ENCODE measurements around the gene SYTL1. TPM values are rescaled to one million over a fixed set of nuclear protein-coding genes. Genes with fewer than 3 reads are reported as not detected.
A peak's percentile ranks its signal among the peaks of the same experiment; 100 is the strongest.

Gene SYTL1
- total and polyA plus RNA-seq, 11 donors = 0.23 to 6.0 (median 0.55) TPM; not detected in 1

DNA sequence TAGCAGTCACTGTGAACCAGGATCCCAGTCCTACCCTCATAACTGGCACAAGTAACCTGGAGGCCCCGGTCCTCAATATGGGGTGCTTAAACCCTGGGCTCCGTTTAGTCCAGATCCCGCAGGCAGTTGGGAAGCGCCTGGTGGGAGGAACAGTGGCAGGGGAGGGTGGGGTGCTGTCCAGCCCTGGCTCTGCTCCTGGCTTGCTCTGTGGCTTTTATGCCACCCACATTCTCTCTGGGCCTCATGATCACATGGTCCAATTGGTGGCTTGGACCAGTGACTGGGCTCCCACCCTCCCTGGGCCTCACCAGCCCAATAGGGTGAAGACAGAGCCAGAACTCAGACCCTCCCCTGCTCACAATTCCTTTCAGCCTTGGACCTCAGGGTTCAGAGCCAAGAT, 38.4 kb downstream of the SYTL1 start:
- Histone ChIP-seq H3K9me3 (no peaks in the 10 kb centered on the region), H3K4me3 (no peak overlapping the region), H3K27me3 (peaks cover 0 to 5% (median 0%) of the 10 kb centered on the region in 9 donors), H3K36me3 (no peaks in the 10 kb centered on the region), H3K27ac (no peak overlapping the region), H3K4me1 (peaks cover 0 to 41% (median 7%) of the 10 kb centered on the region in 12 donors)
- intact Hi-C loops (cut with DNase I) = loop anchor here in 1 of 10 donors (10.0 kb wide), 1 partner anchor 275 kb away; no protein-coding TSS in a partner anchor
- WGBS, 4 donors = 79 to 94% (median 89%) methylated on average over 4 of the region's 4 CpGs
- ATAC-seq (peak in 1 of 4 donors; percentile 8), DNase-seq (no peak)
- TF ChIP-seq, protein P1, sequence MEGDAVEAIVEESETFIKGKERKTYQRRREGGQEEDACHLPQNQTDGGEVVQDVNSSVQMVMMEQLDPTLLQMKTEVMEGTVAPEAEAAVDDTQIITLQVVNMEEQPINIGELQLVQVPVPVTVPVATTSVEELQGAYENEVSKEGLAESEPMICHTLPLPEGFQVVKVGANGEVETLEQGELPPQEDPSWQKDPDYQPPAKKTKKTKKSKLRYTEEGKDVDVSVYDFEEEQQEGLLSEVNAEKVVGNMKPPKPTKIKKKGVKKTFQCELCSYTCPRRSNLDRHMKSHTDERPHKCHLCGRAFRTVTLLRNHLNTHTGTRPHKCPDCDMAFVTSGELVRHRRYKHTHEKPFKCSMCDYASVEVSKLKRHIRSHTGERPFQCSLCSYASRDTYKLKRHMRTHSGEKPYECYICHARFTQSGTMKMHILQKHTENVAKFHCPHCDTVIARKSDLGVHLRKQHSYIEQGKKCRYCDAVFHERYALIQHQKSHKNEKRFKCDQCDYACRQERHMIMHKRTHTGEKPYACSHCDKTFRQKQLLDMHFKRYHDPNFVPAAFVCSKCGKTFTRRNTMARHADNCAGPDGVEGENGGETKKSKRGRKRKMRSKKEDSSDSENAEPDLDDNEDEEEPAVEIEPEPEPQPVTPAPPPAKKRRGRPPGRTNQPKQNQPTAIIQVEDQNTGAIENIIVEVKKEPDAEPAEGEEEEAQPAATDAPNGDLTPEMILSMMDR (IDR thresholded peaks at IDR 0.05) = no peak
- TF ChIP-seq POLR2A (IDR thresholded peaks at IDR 0.05) = no peak

DNA sequence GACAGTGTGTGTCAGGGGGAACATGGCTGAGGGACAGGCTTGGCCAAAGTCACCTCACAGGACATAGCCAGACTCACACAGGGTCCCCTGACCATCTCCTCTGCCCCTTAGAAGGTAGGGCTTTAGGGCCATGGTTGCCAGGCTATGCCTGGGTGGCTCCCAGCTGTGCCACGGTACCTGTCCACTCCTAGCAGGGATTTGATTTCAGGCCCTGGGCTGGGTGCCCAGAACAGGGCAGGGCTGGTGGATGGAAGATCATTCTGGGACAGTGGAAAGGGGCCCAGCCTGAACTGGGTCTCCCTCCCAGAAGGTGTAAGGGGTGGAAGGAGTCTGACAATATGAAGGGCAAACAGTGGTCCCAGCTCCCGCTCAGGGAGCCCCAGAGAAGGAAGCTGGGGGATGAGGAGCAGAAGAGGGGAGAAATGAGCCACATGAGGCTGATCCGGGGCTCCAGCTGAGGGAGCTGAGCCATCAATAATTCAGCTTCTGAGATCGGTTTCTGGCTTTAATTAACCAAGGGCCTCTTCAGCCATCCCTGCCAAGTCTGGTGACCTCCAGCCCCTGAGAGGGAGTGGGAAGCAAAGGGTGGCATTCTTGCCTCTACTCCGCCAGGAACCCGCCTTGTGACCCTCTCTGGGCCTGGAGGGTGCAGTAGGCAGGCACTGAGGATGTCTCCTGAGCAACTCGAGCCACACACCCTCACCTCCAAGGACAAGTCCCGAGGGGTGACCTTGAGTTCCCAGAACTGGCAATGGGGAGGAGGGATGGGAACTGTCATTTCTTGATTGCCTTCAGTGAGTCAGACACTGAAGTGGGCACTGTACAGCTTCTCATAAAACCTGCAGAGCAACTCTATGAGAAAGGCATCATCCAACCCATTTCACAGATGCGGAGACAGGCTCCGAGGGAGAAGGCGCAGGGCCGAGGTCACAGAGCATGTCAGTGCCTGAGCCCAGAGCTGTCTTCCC, 39.2 kb downstream of the SYTL1 start:
- no peak for TF ChIP-seq POLR2A (IDR thresholded peaks at IDR 0.05)
- TF ChIP-seq, protein P1 (IDR thresholded peaks at IDR 0.05) = no peak
- no peak overlapping the region for H3K4me3 ChIP-seq
- H3K4me1 ChIP-seq = peaks cover 0 to 33% (median 4%) of the 10 kb centered on the region in 12 donors
- no peaks in the 10 kb centered on the region for H3K9me3 ChIP-seq
- ATAC-seq = peak in 3 of 4 donors; percentile 14 to 43 (median 23)
- H3K27ac ChIP-seq = no peak overlapping the region
- no peaks in the 10 kb centered on the region for H3K36me3 ChIP-seq
- intact Hi-C loops (cut with DNase I) = loop anchor here in 1 of 10 donors (10.0 kb wide), 1 partner anchor 276 kb away; no protein-coding TSS in a partner anchor
- DNase-seq = peak in 1 of 5 donors; percentile 61
- 77 to 83% (median 80%) methylated on average over 10 to 12 of the region's 12 CpGs for WGBS, 4 donors
- H3K27me3 ChIP-seq = peaks cover 0 to 5% (median 0%) of the 10 kb centered on the region in 9 donors

DNA sequence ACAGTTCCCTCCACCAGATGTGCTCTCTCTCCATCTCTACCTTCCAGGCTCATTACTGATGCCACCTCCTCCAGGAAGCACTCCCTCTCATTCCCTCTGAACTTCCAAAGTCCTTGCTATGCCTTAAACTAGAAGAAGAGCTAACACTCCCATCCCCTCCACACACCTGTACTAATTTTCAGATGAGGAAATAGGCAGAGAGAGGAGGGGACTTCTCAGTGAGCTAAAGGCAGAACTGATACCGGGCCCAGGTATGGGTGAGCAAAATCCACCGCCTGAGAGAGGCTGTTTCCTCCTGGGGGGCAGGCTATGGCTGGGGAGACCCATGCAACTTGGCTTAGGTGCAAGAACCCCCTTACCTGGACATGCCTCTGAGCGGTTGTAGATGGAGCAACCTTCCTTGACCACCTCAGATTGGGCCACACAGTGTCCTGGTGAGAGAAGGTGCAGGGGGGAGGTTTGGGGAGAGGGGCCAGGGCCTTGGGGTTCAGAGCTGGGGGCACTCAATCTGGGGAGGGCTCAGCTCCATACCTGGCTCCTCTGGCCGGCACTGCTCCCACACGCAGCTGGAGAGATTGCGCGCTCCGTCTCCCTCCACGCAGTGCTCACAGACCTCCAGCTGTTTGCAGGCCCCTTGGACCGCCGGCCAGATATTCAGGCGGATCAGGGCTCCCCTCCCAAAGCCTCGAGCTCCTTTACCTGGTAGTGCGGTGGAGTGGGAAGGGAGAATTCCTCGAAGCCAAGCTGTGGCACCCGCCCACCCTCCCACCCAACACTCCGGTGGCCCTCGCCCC, 40.3 kb downstream of the SYTL1 start:
- TF ChIP-seq POLR2A (IDR thresholded peaks at IDR 0.05) = no peak
- TF ChIP-seq, protein P1 (IDR thresholded peaks at IDR 0.05) = no peak
- ATAC-seq = no peak
- Histone ChIP-seq H3K36me3 (no peaks in the 10 kb centered on the region), H3K9me3 (no peaks in the 10 kb centered on the region), H3K4me1 (peaks cover 0 to 31% (median 1%) of the 10 kb centered on the region in 12 donors), H3K27ac (no peak overlapping the region), H3K27me3 (peaks cover 0 to 5% (median 0%) of the 10 kb centered on the region in 9 donors), H3K4me3 (no peak overlapping the region)
- intact Hi-C loops (cut with DNase I) = loop anchor here in 1 of 10 donors (10.0 kb wide), 1 partner anchor 277 kb away; no protein-coding TSS in a partner anchor
- DNase-seq = no peak
- WGBS, 4 donors = 75 to 85% (median 82%) methylated on average over 6 to 18 of the region's 18 CpGs
